ENCODE data around the gene ARHGAP44.

Gene ARHGAP44

GRCh38 chr17:13003927-13004326 lies 214.6 kb downstream of the ARHGAP44 start:
- DNase-seq (ENCODE audit: low read depth): no peak
- no peak overlapping the region for H3K4me3 ChIP-seq (ENCODE audit: control insufficient read depth, low read depth, low read length)
- TF ChIP-seq CTCF (IDR thresholded peaks at IDR 0.05; ENCODE audit: control insufficient read depth, insufficient read depth, low read depth, low read length, missing control alignments): no peak

- no peak for TF ChIP-seq CTCF (IDR thresholded peaks at IDR 0.05; ENCODE audit: control insufficient read depth, insufficient read depth, low read depth, low read length, missing control alignments)
- DNase-seq (ENCODE audit: low read depth): no peak
- H3K4me3 ChIP-seq (ENCODE audit: control insufficient read depth, low read depth, low read length): no peak overlapping the region
Measured at GRCh38 chr17:13004336-13004735, 215.0 kb downstream of the ARHGAP44 start.

- DNase-seq (ENCODE audit: low read depth): no peak
- TF ChIP-seq CTCF (IDR thresholded peaks at IDR 0.05; ENCODE audit: control insufficient read depth, insufficient read depth, low read depth, low read length, missing control alignments): no peak
Measured at GRCh38 chr17:13005530-13005929, 216.2 kb downstream of the ARHGAP44 start.

GRCh38 chr17:13008461-13008860 lies 219.2 kb downstream of the ARHGAP44 start:
- no peak overlapping the region for H3K4me3 ChIP-seq (ENCODE audit: control insufficient read depth, low read depth, low read length)
- DNase-seq (ENCODE audit: low read depth): no peak
- TF ChIP-seq CTCF (IDR thresholded peaks at IDR 0.05; ENCODE audit: control insufficient read depth, insufficient read depth, low read depth, low read length, missing control alignments): no peak

More at GRCh38 chr17:13005530-13005929, 216.2 kb downstream of the ARHGAP44 start:
- no peak overlapping the region for H3K4me3 ChIP-seq (ENCODE audit: control insufficient read depth, low read depth, low read length)

- no peak for TF ChIP-seq CTCF (IDR thresholded peaks at IDR 0.05; ENCODE audit: control insufficient read depth, insufficient read depth, low read depth, low read length, missing control alignments)
- H3K4me3 ChIP-seq (ENCODE audit: control insufficient read depth, low read depth, low read length): no peak overlapping the region
- DNase-seq (ENCODE audit: low read depth): no peak
Measured at GRCh38 chr17:13010959-13011358, 221.7 kb downstream of the ARHGAP44 start.

- DNase-seq (ENCODE audit: low read depth): no peak
- no peak for TF ChIP-seq CTCF (IDR thresholded peaks at IDR 0.05; ENCODE audit: control insufficient read depth, insufficient read depth, low read depth, low read length, missing control alignments)
- no peak overlapping the region for H3K4me3 ChIP-seq (ENCODE audit: control insufficient read depth, low read depth, low read length)
Measured at GRCh38 chr17:13014801-13015200, 225.5 kb downstream of the ARHGAP44 start.
